PC-3 (cell line): Measurements from ENCODE around the gene HNRNPAB.

Source experiments
- EZH2phosphoT487 ChIP-seq: fragments of 300-600 bp; sonication (generic); IDR thresholded peaks from 2 replicates; pipeline ENCODE4 v1.6.1; 2018; ENCODE audit warnings: mild to moderate bottlenecking, antibody characterized with exemption, low read length, borderline replicate concordance
- TF ChIP-seq, protein P1 (sequence below): fragments of 300-600 bp; sonication (generic); conservative IDR thresholded peaks from 2 replicates; pipeline ENCODE4 v1.5.1; 2017; ENCODE audit warnings: antibody characterized with exemption, low read depth, mild to moderate bottlenecking, low read length

DNA sequence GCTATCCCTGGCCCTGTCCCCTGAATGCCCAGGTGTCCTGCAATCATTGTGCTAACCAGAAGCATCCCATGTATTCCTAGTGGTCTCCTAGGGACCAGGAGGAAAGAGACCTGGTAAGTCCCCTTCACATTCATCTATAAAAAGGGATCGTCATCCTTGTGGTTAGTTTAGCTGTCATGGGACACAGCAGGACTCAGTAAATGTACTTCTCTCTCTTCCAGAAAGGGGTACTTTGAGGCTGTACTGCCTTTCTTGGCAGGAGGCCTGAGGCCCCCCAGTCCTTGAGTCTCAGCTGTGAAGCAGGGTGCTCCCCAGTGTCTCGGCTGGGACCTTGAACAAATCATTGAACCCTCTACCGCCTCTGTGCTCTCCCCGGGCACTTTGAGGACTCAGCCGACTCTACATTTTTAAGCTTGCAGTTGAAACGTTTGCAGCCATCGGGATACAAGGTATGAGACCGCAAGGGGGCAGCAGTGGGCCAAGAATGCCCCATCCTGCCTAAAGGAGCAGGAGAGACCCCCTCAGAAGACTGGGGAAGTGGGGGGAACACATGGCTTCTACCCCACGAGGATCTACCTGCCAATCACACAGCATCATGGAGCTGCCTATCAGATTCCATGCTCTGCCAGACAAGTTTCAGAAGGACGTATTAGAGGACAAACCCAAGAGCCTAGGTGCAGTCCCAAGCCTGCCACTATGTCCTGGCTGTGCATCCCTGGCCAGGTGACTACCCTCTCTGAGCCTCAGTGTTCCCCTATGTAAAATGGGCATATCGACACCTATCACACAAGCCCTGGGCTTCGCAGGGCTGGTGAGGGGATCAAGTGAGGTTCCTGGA lies 30.6 kb downstream of the HNRNPAB start:
- TF ChIP-seq, protein P1, sequence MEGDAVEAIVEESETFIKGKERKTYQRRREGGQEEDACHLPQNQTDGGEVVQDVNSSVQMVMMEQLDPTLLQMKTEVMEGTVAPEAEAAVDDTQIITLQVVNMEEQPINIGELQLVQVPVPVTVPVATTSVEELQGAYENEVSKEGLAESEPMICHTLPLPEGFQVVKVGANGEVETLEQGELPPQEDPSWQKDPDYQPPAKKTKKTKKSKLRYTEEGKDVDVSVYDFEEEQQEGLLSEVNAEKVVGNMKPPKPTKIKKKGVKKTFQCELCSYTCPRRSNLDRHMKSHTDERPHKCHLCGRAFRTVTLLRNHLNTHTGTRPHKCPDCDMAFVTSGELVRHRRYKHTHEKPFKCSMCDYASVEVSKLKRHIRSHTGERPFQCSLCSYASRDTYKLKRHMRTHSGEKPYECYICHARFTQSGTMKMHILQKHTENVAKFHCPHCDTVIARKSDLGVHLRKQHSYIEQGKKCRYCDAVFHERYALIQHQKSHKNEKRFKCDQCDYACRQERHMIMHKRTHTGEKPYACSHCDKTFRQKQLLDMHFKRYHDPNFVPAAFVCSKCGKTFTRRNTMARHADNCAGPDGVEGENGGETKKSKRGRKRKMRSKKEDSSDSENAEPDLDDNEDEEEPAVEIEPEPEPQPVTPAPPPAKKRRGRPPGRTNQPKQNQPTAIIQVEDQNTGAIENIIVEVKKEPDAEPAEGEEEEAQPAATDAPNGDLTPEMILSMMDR: peak; percentile 92
- no peak for TF ChIP-seq EZH2phosphoT487
